22Rv1 (cell line): ENCODE data around the gene GRIP2.

Experiments
- H3K27ac ChIP-seq: fragments of 450-650 bp; 2 replicates; pipeline ENCODE4 v1.5.1; 2017
- CTCF ChIP-seq: fragments of 450-650 bp; IDR thresholded peaks from 2 replicates; pipeline ENCODE4 v1.5.1; 2017; ENCODE audit warnings: mild to moderate bottlenecking
- ZFX ChIP-seq: fragments of 450-650 bp; IDR thresholded peaks from 2 replicates; pipeline ENCODE4 v1.6.1; 2017; ENCODE audit warnings: antibody characterized with exemption, borderline replicate concordance

Gene GRIP2

GRCh38 chr3:14444380-14444779, 95.8 kb downstream of the GRIP2 start:
- TF ChIP-seq ZFX = no peak
- no peak for TF ChIP-seq CTCF
- H3K27ac ChIP-seq = no peak overlapping the region

GRCh38 chr3:14441920-14442300, 98.2 kb downstream of the GRIP2 start:
- TF ChIP-seq CTCF (no peak), ZFX (no peak)
- no peak overlapping the region for H3K27ac ChIP-seq

GRCh38 chr3:14441240-14441919, 98.8 kb downstream of the GRIP2 start:
- no peak for TF ChIP-seq CTCF
- TF ChIP-seq ZFX = no peak
- no peak overlapping the region for H3K27ac ChIP-seq

- no peak overlapping the region for H3K27ac ChIP-seq
- TF ChIP-seq CTCF (no peak), ZFX (no peak)
These were observed 99.5 kb downstream of the GRIP2 start for GRCh38 chr3:14440531-14441239.

GRCh38 chr3:14440168-14440518, 100.0 kb downstream of the GRIP2 start:
- TF ChIP-seq CTCF (no peak), ZFX (no peak)
- no peak overlapping the region for H3K27ac ChIP-seq

- TF ChIP-seq ZFX = no peak
- TF ChIP-seq CTCF = no peak
- H3K27ac ChIP-seq = no peak overlapping the region
These were observed 100.5 kb downstream of the GRIP2 start for GRCh38 chr3:14439501-14440167.
